Measurements from ENCODE around the gene MYL3.
"Not testable (repeated sequence)": the region's sequence is repeated elsewhere in the genome, so short reads cannot be mapped to it uniquely, and the experiment has no call there.

MYL3 gene

DNA sequence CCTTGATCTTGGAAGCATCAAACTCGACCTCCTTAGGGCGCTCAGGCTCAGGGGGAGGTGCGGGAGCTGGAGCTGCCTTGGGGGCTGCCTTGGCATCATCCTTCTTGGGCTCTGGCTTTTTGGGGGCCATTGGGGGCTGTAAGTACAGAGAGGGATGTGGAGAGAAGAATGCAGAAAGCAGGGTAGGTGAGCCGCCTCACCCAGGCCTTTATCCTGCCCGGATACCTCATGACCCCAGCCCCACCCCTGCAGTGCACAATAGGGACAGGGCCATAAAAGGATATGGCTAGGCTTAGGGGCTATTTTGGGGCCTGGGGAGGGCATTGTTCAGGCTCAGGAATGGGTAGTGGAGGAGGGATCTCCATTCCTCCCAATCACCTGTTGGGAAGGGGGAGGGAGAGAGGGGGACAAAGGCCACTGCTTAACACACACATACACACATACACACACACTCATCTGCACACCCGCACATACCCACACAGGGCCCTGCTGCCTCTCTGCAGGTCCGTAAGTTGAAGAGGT, at the start of gene MYL3:
Gene MYL3 (minus strand): TSS at position 184 of the 522 bp plus-strand sequence. CDS start 54 bp downstream, at position 130.
- DNase-seq: no peak

DNA sequence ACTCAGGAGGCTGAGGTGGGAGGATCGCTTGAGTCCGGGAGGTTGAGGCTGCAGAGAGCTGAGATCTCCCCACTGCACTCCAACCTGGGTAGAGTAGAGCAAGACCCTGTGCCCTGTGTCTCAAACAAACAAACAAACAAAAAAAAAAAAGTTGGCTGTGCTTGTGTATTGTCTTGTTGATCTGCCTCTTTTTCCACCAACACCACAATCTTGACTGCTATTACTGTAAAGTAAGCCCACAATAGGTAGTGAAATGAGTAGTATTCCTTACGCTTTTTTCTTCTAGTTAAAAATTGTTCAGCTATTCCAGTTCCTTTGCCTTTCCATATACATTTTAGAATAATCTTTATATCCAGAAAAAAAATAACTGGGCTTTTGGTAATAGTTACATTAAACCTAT, 49.7 kb upstream of the MYL3 start:
- DNase-seq: peak; percentile 3

DNA sequence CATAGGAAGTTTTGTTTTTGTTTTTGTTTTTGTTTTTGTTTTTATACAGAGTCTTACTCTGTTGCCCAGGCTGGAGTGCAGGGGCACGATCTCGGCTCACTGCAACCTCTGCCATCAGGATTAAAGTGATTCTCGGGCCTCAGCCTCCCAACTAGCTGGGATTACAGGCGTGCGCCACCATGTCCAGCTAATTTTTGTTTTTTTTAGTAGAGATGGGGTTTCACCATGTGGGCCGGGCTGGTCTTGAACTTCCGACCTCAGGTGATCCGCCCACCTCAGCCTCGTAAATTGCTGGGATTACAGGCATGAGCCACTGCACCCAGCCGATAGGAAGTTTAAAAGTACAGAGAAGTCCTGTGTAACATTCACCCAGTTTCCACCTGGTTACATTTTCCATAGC, 47.7 kb upstream of the MYL3 start:
- DNase-seq: not testable (repeated sequence)

DNA sequence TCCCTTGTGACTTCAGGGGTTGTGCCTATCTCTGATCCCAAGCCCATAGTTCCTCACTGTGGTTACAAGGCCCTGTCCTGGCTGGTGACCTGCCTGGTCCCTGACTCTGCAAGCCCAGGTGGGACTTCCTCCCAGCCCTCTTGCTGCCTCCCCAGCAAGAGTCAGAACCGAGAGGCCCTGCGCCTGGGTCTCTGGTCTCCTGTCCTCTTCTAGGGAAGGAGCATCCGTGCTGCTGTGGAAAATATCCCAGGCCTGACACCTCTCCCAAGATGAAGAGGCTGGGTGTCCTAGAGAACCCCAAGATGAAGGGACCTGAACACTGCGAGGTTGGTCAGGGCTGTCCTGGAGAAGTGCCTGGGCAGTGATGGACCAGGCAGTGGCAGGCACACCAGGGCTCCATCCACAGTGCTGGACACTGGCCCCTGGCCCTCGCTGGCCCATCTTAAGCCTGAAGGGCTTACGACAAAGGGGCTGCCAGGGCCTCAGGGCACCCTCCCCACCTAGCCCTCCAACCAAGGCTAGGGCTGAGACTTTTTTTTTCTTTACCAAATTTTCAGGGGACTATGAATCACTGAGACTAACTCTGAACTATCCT, 47.0 kb upstream of the MYL3 start:
- DNase-seq: no peak

DNA sequence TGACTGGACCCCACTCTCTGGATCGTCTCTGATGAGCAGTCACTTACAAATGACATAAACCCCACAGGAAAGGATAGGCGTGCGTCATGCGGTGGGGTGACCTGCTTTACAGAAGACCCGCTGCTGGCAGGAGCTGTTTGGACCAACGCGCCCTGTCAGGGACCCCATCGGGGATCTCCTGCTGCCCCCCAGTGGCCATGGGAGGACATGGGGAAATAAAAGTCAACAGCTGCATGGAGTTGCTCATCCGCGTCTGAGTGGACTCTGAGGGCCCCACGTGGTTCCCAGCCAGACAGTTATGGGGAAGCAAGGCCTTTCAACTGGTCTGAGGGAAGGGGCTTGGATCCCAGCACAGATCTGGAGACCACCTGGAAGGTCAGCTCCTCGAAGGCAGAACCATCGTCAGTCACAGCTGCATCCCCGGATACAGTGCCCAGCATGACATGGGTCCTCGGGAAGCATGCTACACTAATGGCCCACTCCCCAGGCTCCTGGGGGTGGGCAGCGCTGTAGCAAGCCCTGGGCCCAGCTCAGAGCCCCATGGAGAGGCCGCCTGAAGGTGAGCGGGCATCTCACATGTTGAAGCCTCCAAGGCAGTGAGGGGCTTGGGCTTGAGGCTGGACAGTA, 46.4 kb upstream of the MYL3 start:
- DNase-seq: peak; percentile 92

DNA sequence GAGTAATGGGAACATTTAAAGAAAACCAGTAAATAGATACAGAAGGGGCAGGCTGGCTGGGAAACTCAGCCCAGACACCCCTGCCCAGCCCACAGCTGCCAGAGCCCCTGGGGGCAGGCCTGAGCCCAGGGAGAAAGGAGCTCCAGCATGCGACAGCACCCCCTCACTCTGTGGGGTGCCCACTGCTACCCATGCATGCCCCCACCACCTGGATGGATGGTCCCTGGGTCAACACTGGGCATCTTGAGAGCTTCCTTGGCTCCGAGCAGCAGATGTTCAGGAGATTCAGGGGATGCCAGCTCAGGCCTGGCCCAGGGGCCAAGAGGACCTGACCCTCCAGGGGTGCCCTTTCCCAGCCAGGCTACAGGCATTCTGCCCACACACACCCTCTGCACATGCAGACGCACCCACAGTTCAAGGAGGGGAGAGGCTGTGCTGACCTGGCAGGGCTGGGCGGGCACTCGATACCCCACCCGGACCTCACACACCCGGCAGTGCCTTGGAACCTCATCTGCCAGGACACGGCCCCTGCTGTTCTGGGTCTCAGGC, 45.8 kb upstream of the MYL3 start:
- DNase-seq: no peak

DNA sequence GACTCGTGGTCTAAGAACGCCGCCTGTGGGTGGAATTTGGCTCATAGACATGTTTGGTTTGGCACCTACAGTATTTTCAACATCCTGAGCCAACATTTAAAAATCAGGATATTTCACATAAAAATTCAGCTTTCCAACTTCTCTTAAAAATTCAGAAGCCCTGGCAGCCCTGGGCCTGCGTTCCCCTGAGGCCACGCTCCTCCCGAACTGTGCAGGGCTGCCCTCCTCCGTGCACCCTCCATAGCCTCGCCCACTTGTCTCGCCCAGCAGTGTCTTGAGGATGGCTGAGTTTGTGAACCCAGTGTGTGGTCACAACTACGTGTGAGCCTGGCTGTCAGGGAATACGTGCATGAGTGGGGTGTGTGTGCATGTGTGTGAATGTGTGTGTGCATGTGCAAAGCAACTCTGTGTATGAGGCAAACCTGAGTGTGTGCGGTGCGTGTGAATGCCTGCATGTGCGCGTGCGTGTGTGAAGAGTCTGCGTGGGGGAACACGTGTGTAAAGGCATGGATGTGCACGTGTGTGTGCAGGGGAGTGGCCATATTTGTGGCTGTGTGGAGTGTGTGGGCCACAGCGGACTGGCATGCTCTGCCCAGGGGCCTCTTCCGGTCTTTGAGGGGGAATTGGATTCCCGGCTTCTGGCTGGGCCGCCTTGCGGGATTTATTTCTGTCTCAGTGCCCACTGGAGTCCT, 45.2 kb upstream of the MYL3 start:
- DNase-seq: peak; percentile 86

DNA sequence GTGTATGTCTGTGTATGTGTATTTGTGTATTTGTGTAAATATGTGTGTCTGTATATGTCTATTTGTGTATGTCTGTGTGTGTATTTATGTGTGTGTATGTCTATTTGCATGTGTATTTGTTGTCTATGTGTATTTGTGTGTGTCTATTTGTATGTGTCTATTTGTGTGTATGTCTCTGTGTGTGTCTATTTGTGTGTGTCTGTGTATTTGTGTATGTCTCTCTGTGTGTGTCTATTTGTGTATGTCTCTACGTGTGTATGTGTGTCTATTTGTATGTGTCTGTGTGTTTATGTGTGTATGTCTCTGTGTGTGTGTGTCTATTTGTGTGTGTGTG, 44.7 kb upstream of the MYL3 start:
- no peak for DNase-seq

DNA sequence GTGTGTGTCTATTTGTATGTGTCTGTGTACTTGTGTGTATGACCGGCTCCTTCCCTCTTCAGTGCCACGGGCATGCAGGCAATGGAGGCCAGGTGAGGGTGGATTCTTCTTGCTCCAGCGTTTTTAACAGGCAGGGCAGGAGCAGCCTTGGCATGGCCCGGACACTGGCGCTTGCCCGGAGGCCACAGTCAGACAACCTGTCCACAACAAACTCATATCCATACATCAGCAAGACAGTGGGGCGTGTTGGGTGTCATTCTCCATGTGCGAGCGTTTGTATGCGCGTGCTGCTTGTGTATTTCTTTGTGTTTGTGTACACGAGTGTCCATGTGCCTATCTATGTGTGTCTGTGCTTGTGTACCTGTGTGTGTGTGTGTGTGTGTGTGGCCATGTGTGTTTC, 44.0 kb upstream of the MYL3 start:
- DNase-seq: no peak

DNA sequence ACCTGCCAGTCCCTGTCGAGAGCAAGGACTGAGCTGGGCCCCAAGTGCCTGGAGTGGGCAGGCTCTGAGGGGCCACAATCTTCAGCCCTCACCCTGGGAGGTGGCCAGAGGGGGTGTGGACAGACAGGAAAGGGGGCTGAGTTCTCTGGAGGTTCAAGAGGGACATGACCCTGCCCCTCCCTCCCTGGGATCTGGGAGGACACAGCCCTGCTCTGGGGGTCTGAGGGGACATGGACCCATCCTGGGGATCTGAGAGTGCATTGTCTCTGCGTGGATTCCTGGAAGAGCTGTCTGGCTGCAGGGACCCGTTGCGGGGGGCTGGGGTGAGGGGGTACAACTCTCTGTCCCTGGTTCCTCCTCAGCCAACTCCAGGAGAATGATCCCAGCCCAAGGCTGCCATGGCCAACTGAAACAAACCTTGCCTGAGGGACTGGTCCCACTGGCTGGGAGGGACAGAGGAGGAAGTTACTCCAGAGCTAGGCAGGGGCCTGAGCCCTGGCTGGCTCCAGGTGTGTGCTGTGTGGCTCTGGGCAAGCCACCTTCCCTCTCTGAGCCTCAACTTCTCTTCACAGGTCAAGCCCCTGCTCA, 43.3 kb upstream of the MYL3 start:
- no peak for DNase-seq

DNA sequence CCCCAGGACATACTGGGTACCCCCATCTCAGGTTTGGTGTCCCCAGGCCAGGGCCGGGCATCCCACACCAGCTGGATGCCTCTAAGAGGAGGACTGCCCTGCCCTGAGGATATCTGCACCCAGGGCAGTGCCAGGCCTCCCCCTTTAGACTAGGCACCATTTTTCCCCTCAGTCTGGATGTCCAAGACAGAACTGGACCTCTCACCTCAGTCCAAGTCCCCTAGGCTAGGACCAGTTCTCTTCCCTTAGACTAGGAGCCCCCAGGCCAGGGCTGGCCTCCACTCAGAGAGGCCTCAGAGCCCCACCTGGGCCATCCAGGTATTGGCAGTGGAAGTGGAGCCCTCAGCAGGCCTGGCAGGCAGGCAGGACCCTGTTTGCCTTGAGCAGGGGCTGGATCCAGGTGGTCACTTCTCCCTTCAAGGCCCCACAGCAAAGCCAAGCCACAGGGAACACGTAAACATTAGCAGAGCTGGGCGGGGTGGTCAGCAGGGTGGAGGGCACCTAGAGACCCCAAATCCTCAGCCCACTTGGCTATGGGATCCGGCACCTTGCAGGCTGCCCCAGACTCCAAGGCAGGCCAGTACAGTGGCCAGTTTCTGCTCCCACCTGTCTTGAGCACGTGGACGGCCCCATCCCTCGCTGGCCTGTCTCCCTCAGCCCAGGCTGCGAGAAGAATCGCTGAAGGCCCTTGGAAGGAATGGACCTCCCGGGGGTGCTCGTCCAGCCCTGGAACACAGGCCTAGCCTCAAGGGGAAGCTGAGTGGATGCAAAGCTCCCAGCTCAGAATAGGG, 42.6 kb upstream of the MYL3 start:
- peak; percentile 31 for DNase-seq

DNA sequence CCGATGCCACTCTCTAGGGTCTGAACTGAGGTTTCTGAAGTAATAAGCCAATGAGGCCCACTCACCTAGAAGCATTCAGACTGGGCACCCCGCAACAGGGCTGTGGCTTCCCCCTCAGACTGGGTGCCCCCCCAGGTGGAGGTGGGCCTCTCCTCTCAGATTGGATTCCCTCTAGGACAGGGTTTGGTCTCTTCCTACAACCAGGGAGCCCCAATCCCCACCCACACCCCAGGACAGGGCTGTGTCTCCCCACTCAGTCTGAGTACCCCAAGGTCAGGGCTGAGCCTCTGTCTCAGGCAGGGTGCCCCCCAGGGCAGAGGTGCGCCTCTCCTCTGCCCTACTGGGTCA, 41.9 kb upstream of the MYL3 start:
- no peak for DNase-seq

DNA sequence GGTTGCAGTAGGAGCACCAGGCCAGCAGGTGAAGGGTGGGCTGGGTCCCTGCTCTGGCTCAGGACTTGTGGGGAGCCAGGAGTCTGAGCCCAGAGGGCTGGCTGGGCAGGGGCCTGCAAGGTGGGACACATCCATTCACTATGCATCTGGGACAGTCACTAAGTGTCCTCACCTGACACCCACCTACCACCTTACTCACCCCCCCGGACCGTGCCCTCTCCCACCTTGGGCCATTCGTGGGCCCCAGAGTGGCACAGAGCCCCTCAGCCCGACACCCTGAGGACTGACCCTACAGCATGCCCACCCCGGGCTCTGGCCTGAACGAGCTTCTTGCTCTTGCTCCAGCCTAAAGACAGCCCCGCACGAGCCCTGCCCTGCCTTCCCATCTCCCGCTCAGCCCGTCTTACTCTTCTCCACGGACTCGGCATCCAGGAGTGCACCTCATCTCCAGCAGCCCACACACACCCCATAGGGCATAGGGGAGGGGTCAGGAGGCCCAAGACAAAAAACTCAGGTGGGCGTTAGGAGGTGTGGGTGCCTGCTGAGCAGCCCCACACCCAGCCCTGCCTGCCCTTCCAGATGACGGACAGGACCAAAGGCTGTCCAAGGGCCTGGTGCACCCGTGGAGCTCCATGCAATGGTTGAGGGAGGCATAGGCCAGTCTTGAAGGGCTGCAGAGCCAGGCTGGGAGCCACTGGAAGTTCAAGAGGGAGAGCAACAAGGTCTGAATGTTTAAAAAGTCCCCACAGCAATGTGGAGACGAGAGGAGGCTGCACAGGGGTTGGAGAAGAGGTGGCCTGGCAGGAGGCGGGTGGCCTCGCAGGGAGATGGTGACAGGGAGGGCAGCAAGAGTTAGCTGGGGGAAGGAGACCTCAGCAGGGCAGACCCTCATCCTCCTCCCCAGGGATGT, 41.3 kb upstream of the MYL3 start:
- DNase-seq: peak; percentile 38

DNA sequence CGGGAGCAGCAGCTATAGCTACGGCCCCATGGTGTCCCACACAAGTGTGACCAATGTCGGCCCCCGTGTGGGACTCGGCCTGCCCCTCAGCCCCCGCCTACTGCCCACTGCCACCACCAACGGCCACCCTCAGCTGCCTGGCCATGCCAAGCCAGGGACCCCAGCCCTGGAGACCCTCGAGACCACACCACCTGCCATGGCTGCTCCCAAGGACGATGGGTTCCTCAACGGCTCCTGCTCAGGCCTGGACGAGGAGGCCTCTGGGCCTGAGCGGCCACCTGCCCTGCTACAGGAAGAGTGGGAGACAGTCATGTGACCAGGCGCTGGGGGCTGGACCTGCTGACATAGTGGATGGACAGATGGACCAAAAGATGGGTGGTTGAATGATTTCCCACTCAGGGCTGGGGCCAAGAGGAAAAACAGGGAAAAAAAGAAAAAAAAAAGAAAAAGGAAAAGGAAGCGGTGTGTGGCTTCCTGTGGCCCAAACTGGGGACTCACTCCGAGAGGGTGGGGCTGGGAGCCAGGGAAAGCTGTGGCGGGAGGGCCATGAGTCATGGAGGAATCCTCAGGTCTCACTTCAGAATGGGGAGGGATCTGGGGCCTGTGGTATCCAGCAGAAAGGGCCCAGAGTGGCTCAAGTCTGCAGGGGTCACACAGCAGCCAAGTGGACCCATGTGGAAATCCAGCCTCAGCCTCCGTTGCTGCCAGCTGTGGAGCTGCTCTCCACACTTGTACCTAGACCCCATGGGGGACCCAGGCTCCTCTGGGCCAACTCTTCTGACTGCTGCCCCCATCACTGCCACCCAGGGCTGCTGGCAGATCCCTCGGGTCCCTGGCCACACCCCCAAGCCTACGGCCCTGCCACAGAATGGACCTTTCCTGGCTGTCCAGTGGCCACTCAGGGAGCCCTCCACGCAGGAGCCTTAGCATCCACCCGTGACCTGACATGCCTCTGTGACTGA, 40.4 kb upstream of the MYL3 start:
- DNase-seq: peak; percentile 36

DNA sequence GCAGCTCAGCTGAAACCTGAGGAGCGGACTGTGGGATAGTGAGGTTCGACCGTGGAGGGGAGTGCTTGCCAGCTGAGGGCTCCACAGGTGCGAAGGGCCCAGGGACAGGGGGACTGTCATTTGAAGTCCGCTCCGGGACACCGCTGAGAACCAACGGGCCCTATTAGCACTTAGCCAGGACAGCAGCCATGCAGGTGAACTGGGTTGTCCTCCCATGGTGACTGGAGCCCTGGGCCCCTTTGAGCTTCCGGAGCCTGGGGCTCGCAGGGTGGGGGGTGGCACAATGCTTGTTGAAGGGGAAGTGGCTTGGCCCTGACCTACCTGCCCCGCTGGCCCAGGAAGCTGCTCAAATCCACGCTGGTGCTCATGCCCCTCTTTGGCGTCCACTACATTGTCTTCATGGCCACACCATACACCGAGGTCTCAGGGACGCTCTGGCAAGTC, 39.0 kb upstream of the MYL3 start:
- DNase-seq: peak; percentile 23

DNA sequence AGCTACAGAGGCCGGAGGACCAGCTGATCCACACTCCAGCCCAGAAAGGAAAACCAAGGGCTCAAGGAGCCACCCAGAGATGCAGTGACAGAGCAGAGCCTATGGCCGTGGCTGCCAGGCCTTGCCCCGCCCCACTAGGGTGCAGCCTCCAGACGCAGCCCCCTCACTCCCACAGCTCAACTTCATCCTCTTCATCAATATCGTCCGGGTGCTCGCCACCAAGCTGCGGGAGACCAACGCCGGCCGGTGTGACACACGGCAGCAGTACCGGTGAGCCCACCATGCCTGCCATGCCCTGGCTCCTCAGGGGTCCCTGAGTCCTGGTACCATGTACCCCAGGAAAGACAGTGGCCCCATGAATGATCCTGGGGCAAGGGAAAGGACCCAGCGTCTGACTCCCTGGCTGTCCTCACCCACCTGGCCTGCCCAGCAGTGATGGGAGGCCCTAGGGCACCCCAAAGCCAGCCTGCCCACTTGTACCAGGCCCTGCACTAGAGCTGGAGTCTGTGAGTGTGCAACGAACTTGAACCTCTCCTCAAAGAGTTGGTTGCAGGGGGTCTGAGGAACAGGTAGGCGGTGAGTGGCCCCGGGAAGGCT, 38.4 kb upstream of the MYL3 start:
- peak; percentile 25 for DNase-seq

DNA sequence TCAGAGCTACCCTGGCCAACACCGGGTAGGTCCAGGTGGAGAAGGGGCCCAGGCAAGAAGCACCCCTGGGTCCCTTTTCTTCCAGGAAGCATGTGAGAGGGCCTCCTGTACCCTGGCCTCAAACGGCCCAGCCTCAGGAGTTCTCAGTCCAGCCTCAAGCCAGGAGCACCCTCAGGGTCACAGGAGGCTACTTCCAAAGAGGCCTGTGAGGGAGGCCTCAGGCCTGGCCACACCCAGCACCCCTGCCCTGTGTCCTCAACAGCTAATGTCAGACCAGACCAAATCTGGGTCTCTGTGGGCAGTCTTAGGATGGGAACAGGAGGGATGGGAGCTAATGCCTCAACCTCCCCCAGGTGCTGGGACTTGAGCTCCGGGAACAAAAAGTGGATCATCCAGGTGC, 37.8 kb upstream of the MYL3 start:
- no peak for DNase-seq

DNA sequence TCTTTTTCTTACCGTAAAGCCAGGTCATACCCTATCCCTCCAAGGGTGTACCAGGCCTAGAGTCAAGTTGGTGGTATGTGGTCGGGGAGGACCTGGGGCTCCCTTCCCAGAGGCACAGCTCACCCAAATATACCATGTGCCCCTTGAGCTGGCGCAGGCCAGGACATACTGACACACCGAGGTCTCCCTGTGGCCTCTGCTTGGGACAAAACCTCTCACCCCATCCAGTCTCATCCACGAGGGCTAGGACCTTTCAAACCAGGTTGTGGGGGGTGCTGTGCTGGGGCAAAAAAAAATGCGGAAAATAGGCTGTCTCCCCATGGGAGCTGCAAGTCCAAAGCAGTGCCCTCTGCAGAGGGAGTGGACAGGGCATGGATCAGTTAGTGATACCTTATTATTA, 37.1 kb upstream of the MYL3 start:
- DNase-seq: no peak

DNA sequence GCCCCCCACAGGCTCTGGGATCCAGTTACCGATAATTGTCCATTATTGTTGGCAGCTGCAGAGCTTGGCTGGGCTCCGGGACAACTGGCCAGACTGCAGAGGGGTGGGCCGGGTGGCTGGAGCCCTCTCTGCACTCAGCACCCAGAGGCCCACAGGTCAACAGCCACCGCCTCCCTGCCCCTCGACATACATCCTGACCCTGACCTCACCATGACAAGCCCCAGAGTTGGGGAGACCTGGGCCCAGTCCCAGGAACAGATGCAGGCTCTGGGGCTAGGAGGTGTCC, 36.7 kb upstream of the MYL3 start:
- DNase-seq: peak; percentile 56
